Activated CD4-positive, alpha-beta T cell treated with anti-CD3 and anti-CD28 coated beads for 24 hours (primary cell): ENCODE data around the gene GORAB.

Source experiments
- DNase-seq, 2 donors: peaks; one replicate each; pipeline ENCODE4 v3.0.0-alpha.2; 2020; ENCODE audit warnings: low read depth in 2 of 2

GORAB gene

DNA sequence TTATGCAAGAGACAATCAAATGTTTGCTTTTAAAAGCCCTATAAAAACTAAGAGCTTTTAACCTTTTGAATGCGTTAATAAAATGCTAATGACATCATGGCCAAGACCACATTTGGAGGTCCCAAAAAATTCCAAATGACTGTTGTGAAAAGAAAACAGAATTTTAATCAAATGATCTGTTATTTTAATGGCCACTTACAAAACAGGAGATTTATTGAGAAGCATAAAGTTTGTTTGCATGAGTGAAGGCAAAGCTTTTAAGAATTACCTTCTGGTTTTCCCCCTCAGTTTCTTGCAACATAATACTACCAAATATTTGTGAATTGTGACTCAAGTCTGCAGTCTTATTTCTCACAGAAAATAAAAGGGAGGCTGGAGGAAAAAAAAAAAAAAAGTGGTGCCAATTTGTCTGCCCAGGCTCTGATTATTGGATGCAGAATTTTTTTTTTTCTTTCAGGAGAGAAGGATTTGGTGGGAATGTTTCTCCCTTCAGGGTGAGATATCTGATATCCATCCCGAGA lies 60.7 kb downstream of the GORAB start:
- no peak for DNase-seq

DNA sequence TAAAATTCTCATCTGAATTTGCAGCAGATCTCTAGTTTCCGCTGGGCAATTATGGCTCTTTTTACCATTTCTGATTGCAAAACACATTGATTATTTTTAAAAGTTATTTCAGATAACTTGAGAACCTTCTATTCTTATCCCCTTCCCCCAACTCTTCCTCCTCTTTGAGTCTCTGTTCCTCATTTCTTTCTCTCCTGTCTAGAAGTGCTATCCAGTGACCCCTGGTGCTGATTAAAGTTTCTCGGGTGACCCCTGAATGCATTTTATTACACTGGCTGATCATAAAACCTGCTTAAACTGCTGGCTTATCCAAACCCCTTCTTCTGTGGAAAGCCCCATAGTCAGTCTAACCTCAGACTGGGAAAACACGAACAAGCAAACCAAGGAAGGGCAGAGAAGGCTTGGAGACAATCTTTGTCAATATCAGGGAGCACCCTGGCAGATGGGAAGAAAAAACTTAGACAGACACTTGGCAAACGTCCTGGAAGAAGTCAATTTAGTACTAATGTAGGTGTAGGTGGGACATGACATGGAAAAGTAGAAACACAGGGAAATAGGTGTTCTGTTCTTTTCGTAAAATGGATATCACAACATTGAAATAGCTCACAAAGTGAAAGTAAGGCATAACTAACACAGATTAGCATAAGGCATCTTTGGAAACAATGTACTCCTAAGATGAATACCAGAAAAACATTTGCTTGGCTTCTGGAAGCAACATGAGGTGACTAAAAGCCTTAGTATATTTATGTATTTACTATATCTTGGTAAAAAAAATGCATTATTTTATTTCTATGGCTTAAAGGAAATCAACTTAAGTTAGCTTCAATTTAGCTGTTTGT lies 61.4 kb downstream of the GORAB start:
- no peak for DNase-seq

- no peak for DNase-seq
Observed at GRCh38 chr1:170594066-170594626, 62.2 kb downstream of the GORAB start.

GRCh38 chr1:170596701-170597100 lies 64.7 kb downstream of the GORAB start:
- DNase-seq: no peak

DNA sequence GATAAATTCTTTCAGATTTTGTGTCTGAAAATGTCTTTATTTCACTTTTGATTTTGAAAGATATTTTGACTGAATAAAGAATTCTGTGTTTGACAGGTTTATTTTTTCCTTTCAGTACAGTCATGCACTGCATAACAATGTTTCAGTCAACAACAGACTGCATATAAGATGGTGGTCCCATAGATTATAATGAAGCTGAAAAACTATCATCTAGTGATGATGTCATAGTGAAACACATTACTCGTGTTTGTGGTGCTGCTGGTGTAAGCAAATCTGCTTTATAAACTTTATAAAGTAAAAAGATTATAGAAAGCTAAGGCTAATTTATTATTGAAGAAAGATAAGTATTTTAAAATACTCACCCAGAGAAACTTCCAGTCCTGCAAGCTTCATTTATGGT lies 66.7 kb downstream of the GORAB start:
- DNase-seq: no peak

GRCh38 chr1:170599033-170599432 lies 67.1 kb downstream of the GORAB start:
- DNase-seq: no peak

DNA sequence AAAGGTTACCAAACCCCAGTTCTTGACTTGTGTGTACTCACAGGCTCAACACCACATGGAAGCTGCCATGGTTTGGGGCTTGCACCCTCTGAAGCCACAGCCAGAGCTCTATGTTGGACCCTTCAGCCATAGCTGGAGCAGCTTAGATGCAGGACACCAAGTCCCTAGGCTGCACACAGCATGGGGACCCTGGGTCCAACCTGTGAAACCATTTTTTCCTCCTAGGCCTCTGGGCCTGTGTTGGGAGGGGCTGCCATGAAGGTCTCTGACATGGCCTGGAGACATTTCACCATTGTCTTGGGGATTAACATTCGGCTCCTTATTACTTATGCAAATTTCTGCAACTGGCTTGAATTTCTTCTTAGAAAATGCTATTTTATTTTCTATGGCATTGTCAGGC lies 69.9 kb downstream of the GORAB start:
- DNase-seq: no peak
